ENCODE data around the gene SPINK1.
A peak's percentile ranks its signal among the peaks of the same experiment; 100 is the strongest.
"Not testable (repeated sequence)": the region's sequence is repeated elsewhere in the genome, so short reads cannot be mapped to it uniquely, and the experiment has no call there.

The SPINK1 gene

GRCh38 chr5:147835386-147835798 lies 3.9 kb upstream of the SPINK1 start:
- DNase-seq = no peak
- H3K27ac ChIP-seq = no peak overlapping the region
- TF ChIP-seq CTCF (IDR thresholded peaks at IDR 0.05; ENCODE audit: low read depth, low read length) = no peak

GRCh38 chr5:147832541-147832940 lies 1.1 kb upstream of the SPINK1 start:
- Histone ChIP-seq H3K36me3 (no peaks in the 10 kb centered on the region), H3K27me3 (ENCODE audit: insufficient read depth, low read depth, severe bottlenecking) (no peaks in the 10 kb centered on the region), H3K9me3 (ENCODE audit: severe bottlenecking) (no peaks in the 10 kb centered on the region), H3K4me3 (ENCODE audit: low read depth, low read length) (no peak overlapping the region), H3K27ac (no peak overlapping the region)
- DNase-seq = no peak
- no peak for TF ChIP-seq CTCF (IDR thresholded peaks at IDR 0.05; ENCODE audit: low read depth, low read length)

More at GRCh38 chr5:147835386-147835798, 3.9 kb upstream of the SPINK1 start:
- no peak overlapping the region for H3K4me3 ChIP-seq (ENCODE audit: low read depth, low read length)
- no peaks in the 10 kb centered on the region for H3K36me3 ChIP-seq
- no peaks in the 10 kb centered on the region for H3K9me3 ChIP-seq (ENCODE audit: severe bottlenecking)
- no peaks in the 10 kb centered on the region for H3K27me3 ChIP-seq (ENCODE audit: insufficient read depth, low read depth, severe bottlenecking)

GRCh38 chr5:147830035-147830434 lies 1.4 kb downstream of the SPINK1 start:
- no peak for DNase-seq
- TF ChIP-seq CTCF (IDR thresholded peaks at IDR 0.05; ENCODE audit: low read depth, low read length) = no peak
- Histone ChIP-seq H3K27me3 (ENCODE audit: insufficient read depth, low read depth, severe bottlenecking) (no peaks in the 10 kb centered on the region), H3K4me3 (ENCODE audit: low read depth, low read length) (no peak overlapping the region), H3K9me3 (ENCODE audit: severe bottlenecking) (no peaks in the 10 kb centered on the region), H3K27ac (no peak overlapping the region), H3K36me3 (no peaks in the 10 kb centered on the region)

GRCh38 chr5:147827017-147827416 lies 4.5 kb downstream of the SPINK1 start:
- not testable (repeated sequence) for H3K9me3 ChIP-seq (ENCODE audit: severe bottlenecking); H3K36me3 ChIP-seq; DNase-seq; H3K27me3 ChIP-seq (ENCODE audit: insufficient read depth, low read depth, severe bottlenecking); H3K27ac ChIP-seq; H3K4me3 ChIP-seq (ENCODE audit: low read depth, low read length)

- Histone ChIP-seq H3K4me3 (ENCODE audit: low read depth, low read length) (no peak overlapping the region), H3K27me3 (ENCODE audit: insufficient read depth, low read depth, severe bottlenecking) (no peaks in the 10 kb centered on the region), H3K27ac (no peak overlapping the region), H3K9me3 (ENCODE audit: severe bottlenecking) (no peaks in the 10 kb centered on the region), H3K36me3 (no peaks in the 10 kb centered on the region)
- TF ChIP-seq CTCF (IDR thresholded peaks at IDR 0.05; ENCODE audit: low read depth, low read length) = no peak
- no peak for DNase-seq
Measured at GRCh38 chr5:147826361-147826760, 5.1 kb downstream of the SPINK1 start.

GRCh38 chr5:147822686-147823491 lies 8.6 kb downstream of the SPINK1 start:
- peak; percentile 50 for DNase-seq
- no peaks in the 10 kb centered on the region for H3K36me3 ChIP-seq
- no peak overlapping the region for H3K4me3 ChIP-seq (ENCODE audit: low read depth, low read length)
- no peaks in the 10 kb centered on the region for H3K27me3 ChIP-seq (ENCODE audit: insufficient read depth, low read depth, severe bottlenecking)
- peak; percentile 83 for TF ChIP-seq CTCF (IDR thresholded peaks at IDR 0.05; ENCODE audit: low read depth, low read length)
- no peaks in the 10 kb centered on the region for H3K9me3 ChIP-seq (ENCODE audit: severe bottlenecking)
- no peak overlapping the region for H3K27ac ChIP-seq

GRCh38 chr5:147822222-147822621 lies 9.2 kb downstream of the SPINK1 start:
- H3K27ac ChIP-seq; H3K4me3 ChIP-seq (ENCODE audit: low read depth, low read length); H3K27me3 ChIP-seq (ENCODE audit: insufficient read depth, low read depth, severe bottlenecking); H3K9me3 ChIP-seq (ENCODE audit: severe bottlenecking); H3K36me3 ChIP-seq; DNase-seq: not testable (repeated sequence)
